Choroid plexus epithelial cell (primary cell): ENCODE measurements around the gene P2RX2.

ENCODE experiments used
- DNase-seq: peaks from one replicate; pipeline ENCODE4 v3.0.0-alpha.2; 2010; ENCODE audit warnings: low read depth
- H3K4me3 ChIP-seq: 2 replicates; pipeline ENCODE4 v1.5.1; 2011; ENCODE audit warnings: low read depth, mild to moderate bottlenecking, control low read depth, low read length, moderate library complexity
- CTCF ChIP-seq: conservative IDR thresholded peaks from 2 replicates; pipeline ENCODE4 v1.5.1; 2011; ENCODE audit warnings: low read depth, mild to moderate bottlenecking, control low read depth, inconsistent platforms, low read length, moderate library complexity

The P2RX2 gene

DNA sequence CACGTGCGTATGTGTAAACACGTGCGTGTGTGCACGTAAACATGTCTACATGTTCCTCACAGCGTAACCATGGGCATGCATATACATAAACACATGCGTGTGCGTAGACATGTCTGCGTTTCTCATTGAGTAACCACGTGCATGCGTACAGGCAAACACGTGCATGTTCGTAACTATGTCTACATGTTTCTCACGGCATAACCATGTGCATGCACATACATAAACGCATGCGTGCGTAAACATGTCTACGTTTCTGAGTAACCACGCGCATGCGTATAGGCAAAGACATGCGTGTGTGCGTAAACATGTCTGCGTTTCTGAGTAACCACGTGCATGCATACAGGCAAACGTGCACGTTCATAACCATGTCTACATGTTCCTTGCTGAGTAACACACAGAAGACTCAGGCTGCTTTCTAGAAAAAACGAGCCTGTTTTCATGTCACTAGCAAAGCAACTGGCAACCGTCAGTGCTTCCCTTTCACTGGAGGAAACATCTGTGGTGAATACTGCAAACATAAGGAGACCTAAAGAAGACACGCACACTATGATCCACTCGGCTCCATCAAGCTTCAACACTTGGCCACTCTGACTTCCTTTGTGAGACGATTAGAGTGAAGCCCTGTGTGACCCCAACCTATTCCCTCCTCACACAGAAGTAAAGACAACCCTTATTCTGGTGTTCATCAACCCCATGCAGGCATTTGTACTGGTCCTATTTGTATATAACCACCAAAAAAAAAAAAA lies 39.7 kb downstream of the P2RX2 start:
- no peak overlapping the region for H3K4me3 ChIP-seq
- no peak for DNase-seq
- TF ChIP-seq CTCF = no peak

- no peak for TF ChIP-seq CTCF
- DNase-seq = no peak
- H3K4me3 ChIP-seq = no peak overlapping the region
Measured at GRCh38 chr12:132659146-132659545, 40.6 kb downstream of the P2RX2 start.

DNA sequence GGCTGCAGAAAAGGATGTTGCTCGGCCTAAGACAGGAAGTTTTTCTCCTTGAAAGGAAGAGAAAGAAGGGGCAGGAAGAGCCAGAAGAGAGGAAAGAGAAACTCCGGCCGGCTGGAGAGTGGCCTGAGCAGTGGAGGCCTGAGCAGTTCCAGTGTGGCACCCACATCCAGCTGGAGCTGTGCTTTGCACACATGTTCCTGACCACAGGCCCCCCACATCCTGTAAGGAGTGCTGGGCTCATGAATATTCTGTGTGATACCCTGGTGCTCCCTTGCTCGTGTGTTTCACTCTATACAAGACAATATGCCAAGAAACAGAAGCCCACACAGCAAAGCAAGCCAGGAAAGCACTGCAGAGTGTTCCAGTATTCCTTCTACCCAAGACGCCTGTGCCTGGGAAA lies 41.5 kb downstream of the P2RX2 start:
- H3K4me3 ChIP-seq = no peak overlapping the region
- no peak for DNase-seq
- no peak for TF ChIP-seq CTCF

DNA sequence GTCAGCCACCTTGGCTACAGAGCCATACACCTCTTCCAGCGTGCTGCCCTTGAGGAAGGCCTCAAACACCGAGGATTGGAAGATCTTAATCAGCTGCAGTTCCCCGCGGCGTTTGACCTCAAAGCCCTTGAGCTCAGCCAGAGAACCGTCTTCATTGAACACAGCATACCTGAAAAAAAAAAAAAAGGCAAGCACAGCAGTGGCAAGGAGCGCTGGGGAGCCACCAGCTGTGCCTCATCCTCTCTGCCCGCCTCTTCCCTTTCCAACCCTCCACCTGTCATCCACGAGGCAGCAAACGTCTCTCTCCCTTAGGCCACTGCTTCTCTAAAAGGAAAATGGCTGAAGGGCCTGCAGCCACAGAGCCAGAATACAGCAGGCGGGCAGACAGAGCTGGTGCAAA lies 42.4 kb downstream of the P2RX2 start:
- no peak for TF ChIP-seq CTCF
- H3K4me3 ChIP-seq = no peak overlapping the region
- DNase-seq = no peak

- no peak for DNase-seq
- H3K4me3 ChIP-seq = no peak overlapping the region
- no peak for TF ChIP-seq CTCF
Measured at GRCh38 chr12:132661972-132662371, 43.4 kb downstream of the P2RX2 start.

GRCh38 chr12:132662901-132663755 lies 44.6 kb downstream of the P2RX2 start:
- no peak for TF ChIP-seq CTCF
- DNase-seq = no peak
- no peak overlapping the region for H3K4me3 ChIP-seq
